Astrocyte of the hippocampus (primary cell): ENCODE measurements around the gene PIGW.
"Not testable (repeated sequence)": the region's sequence is repeated elsewhere in the genome, so short reads cannot be mapped to it uniquely, and the experiment has no call there.

Experiments
- DNase-seq: peaks from one replicate; pipeline ENCODE4 v3.0.0; 2011; ENCODE audit warnings: low read depth, low spot score

Gene PIGW

GRCh38 chr17:36508439-36508838 lies 26.3 kb upstream of the PIGW start:
- DNase-seq = not testable (repeated sequence)

DNA sequence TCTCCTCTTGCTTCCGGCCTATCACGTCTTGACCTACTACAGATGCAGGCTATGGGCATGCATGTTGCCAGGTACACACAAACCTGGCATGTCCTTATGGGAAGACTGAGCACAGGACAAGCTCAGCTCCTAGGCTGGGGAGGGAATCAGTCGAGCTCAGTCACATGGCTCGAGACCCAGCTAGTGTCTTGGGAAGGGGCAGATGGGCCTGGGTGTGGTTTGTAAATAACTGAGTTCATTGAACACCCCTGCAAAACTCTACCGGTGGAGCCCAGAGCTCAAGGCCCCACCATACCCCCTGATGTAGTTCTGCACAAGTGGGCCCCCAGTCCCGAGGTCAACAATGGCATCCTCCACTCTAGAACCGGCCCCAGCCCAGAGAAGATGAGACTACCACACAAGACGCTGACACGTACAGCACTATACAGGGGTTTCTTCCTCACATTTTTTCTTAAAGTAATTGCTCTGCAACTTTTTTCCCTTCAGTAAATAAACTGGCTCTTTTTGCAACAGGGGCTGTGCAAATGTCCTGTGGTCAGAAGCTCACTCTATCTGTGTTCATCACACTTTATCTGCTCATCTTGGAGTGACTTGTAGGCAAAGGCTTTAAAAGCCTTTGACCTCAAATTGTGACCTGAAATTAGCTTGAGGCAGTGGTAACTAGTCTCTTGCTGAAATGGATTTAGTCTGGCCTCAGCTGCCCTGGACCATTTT lies 25.4 kb upstream of the PIGW start:
- DNase-seq = no peak

DNA sequence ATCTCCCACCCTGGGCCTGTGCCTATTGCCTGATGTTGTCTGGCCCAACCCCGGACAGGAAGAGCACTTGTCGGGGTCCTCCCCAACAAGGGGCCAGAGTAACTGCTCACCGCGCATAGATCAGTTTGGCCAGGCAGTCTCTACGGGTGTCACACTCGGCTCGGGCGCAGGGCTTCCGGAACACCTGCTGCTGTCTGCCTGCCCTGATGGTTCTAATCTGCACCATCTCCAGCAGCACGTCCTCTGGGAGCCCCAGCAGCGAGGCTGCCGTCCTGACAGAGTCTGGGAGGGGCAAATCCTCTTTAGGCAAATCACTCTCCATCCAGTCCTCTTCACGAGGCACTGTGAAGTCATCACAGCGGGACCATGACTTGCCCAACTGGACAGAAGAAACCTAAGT lies 24.2 kb upstream of the PIGW start:
- no peak for DNase-seq

DNA sequence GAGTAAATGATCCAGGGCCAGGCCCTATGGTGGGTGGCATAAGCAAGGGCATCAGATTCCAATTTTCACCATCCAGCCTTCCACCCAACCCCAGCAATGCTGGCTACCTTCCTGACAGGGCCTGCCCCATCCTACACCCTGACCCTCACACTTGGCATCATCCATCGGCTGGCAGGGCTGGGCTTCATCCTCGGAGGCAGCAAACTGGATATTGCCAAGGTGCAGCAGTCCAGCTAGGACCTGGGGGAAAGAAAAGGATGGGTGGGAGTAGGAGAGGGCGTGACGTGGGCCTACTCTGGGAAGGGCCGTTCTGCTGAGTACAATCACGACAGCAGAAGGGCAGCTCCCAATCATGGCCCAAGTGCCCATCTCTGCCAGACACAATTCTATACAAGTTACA lies 23.6 kb upstream of the PIGW start:
- no peak for DNase-seq

DNA sequence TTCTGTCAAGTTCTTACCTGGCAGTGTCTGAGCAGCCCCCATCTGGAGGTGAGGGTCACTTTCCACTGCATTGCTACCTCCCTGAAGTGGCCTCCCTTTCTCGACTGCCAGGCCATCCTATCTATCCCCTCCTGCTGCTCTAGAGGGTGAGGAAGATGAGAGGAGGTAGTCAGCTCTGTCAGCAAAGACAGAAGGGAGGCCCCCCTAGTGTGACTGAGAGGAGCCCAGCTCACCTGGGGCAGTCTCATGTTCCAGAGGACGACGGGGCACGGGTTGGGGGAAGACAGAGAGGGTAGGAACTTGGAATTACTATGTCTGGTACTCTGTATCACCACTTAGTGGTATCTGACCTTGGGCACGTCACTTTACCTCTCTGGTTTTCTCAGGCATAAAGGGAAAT lies 22.1 kb upstream of the PIGW start:
- DNase-seq = no peak

GRCh38 chr17:36514856-36515255 lies 19.9 kb upstream of the PIGW start:
- no peak for DNase-seq

- no peak for DNase-seq
Measured at GRCh38 chr17:36515837-36516236, 18.9 kb upstream of the PIGW start.

- no peak for DNase-seq
Measured at GRCh38 chr17:36523113-36523512, 11.7 kb upstream of the PIGW start.

DNA sequence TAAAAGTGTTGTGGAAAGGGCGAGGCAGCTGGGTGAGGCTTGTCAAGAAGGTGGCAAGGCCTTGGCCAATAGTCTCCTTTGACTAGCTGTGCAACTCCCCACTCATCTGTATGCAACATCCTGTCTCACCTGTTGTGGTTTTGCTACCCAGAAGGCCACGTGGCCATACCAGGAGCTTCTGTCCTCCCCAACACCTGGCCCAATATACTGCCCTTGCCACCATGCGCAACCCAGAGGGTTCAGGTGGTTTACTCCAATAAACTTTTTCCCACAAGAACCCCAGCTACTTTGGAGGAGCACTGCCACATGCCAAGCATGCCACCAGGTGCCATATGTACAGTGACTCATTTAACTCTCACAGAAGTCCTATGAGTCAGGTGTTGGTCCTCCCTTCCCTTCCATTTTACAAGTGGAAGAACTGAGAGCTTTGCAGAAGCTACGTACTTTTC lies 10.3 kb upstream of the PIGW start:
- peak; percentile 19 for DNase-seq

GRCh38 chr17:36525113-36525512 lies 9.7 kb upstream of the PIGW start:
- DNase-seq = no peak

DNA sequence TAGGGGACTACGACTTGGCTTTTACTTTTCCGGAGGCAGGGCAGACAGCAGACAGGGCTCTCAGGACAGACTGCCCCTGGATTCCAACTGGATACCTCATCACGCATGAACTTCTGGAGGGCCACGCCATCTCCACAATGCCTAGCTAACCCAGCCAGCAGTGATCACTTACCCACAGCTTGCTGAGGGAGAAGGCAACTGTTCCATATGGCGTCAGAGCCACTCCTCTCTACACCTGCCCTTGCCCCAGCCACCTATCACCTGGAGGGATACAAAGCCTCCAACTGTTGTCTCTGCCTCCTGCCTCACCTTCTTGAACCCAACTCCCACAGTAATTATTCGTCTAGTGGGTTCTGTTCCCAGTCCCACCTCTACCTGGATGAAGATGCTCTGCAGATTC lies 8.9 kb upstream of the PIGW start:
- no peak for DNase-seq

DNA sequence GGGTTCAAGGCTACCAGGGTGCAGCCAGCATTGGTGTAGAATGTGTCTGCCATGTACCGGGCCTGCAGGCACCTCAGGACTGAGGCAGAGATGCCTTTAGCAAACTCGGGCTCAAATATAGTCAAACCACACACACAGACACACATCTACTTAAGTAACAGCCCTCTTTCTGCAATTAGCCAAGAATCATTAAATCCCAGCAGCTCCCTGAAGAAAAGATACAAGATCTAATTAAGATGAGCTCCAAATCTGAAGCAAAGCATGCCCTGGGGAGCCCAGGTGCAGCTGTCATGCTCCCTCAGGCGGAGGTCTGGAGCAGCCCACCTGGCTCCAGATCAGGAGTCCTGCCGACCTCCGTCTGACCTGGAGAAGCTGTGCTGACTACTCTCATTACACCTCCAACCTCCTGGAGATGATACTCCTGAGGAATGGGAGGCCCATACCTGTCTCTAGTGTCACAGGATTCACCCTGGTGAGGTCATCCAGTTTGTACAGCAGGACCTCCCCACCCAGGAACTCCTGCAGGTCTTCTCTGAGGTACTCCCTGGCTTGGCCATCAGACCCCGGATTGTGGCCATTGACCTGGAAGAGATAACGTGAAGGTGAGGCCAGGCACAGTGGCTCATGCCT lies 7.1 kb upstream of the PIGW start:
- no peak for DNase-seq

- no peak for DNase-seq
Measured at GRCh38 chr17:36529121-36529520, 5.7 kb upstream of the PIGW start.

DNA sequence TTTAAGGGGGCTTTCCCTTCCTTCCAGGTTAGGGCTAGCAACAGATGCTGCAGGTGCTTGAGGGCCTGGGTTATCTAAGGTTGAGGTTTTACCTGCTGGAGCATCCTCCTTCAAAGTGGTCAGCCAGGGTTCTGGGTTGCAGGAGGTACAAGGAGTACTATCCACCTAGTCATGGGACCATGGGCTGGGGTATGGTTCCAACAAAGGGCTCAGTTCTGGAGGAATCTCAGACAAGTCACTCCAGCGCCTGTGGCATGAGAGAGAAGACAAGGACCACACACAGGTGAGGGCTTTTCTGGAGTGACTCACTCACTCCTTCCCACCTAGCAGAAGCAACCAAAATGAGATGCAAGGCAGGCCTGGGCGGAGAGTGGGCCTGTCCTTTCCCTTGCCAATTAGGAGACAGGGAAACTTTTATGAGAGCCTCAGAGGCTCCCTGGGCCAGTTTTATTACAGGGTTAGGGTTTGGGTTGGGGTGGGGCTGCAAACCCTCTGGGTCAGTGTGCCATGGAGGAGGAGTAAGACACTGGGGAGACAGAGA lies 2.3 kb upstream of the PIGW start:
- DNase-seq = no peak

GRCh38 chr17:36533935-36534839 lies 600 bp upstream of the PIGW start:
- peak; percentile 78 for DNase-seq

DNA sequence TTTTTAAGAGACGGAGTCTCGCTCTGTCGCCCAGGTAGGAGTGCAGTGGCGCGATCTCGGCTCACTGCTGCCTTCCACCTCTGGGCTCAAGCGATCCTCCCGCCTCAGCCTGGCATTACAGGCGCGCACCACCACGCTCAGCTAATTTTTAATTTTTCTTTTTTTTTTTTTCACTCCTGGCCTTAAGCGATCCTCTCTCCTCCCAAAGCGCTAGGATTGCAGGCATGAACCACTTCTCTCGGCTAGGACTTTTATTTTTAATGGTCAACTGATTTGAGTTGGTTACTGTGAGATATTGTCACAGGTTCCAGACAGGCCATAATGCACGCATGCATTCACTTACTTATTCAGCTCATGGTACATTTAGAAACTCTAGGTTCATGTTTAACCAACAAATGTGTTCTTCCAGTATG lies 888 bp downstream of the PIGW start:
- no peak for DNase-seq

DNA sequence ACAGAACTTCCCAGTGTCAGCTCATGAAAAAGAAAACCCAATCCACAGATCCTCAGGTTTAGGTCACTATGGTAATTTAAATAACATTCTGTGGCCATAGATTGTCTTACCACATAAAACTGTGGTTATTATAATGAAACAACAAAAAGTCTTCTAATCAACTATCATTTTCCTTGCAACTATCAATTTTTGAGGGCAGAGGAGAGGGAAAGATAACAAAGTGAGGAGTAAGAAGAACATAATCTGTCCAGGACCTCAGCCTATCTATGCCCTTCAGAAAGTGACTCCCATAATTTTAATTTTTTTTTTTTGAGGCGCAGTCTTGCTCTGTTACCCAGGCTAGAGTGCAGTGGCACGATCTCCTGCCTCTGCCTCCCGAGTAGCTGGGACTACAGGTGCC lies 5.9 kb downstream of the PIGW start:
- DNase-seq = no peak

DNA sequence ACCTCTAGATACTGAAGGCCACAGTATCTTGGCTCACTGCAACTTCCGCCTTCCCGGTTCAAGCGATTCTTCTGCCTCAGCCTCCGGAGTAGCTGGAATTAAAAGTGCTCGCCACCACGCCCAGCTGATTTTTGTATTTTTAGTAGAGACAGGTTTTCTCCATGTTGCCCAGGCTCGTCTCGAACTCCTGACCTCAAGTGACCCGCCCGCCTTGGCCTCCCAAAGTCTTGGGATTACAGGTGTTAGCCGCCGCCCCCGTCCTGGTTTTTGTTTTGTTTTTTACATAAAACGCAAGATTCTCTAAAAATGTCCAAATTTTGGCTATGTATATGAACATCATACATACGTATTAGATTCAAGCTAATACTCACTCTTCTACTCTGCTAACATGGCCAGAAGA lies 8.0 kb downstream of the PIGW start:
- no peak for DNase-seq

DNA sequence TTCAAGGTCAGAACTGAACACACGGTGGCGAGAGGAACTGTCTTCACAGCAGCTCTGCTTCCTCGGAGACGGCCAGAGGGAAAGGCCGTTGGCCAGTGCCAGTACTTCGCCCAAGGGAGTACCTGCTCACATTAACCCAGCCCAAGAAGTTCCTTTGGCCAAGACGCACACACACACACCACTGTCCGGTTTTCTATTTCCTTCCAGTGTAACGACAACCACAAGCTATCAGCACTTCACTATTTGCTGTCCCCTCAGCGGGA lies 9.2 kb downstream of the PIGW start:
- DNase-seq = peak; percentile 73

- DNase-seq = peak; percentile 97
Measured at GRCh38 chr17:36544307-36545076, 9.7 kb downstream of the PIGW start, which contains the start of gene GGNBP2. TSS of gene GGNBP2 (plus strand) at chr17:36544919. CDS start at chr17:36545725, 806 bp downstream.

DNA sequence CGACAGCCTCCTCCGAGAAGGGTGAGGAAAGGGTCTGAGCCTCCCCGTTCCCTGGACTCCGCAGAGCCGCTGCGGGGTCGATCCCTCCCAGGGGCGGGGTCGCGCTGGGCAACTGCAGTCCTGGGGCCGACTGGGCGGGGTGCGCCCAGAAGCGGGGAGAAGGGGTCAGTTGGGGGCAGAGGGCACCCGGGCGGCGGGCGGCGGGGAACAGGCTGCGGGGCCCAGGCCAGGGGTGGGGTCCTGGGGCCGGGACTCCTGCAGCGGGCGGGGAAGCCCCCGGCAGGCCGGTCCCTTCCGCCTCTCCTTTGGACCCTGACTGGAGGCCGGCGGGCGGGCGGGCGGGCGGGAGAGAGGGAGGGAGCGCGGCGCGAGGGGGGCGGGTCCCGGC lies 10.3 kb downstream of the PIGW start:
- no peak for DNase-seq
